Osteoblast (primary cell): ENCODE data around the gene AKR1E2. TPM values are rescaled to one million over a fixed set of nuclear protein-coding genes. Genes with fewer than 3 reads are reported as not detected.

ENCODE experiments used
- DNase-seq: peaks from one replicate; pipeline ENCODE4 v3.0.0; 2011; ENCODE audit warnings: low spot score, mixed read lengths; ENCODE audit not compliant: insufficient read length; ENCODE audit errors: missing footprints
- H2AFZ ChIP-seq: 2 replicates; pipeline ENCODE4 v1.6.0; 2011; ENCODE audit warnings: mild to moderate bottlenecking, low read length
- H3K27ac ChIP-seq: 2 replicates; pipeline ENCODE4 v1.5.1; 2011; ENCODE audit warnings: mild to moderate bottlenecking, low read depth, low read length, moderate library complexity
- H3K27me3 ChIP-seq: 2 replicates; pipeline ENCODE4 v1.6.0; 2012; ENCODE audit warnings: mild to moderate bottlenecking, control low read depth, inconsistent platforms, low read length, moderate library complexity; ENCODE audit not compliant: insufficient read depth
- H3K36me3 ChIP-seq: 2 replicates; pipeline ENCODE4 v1.5.1; 2011; ENCODE audit warnings: mild to moderate bottlenecking, low read length, control low read depth, moderate library complexity; ENCODE audit not compliant: insufficient read depth
- H3K4me1 ChIP-seq: 2 replicates; pipeline ENCODE4 v1.5.1; 2011; ENCODE audit warnings: mild to moderate bottlenecking, low read length, control low read depth, moderate library complexity; ENCODE audit not compliant: insufficient read depth
- H3K4me2 ChIP-seq: 2 replicates; pipeline ENCODE4 v1.6.0; 2011; ENCODE audit warnings: mild to moderate bottlenecking, low read length; ENCODE audit not compliant: insufficient read depth
- H3K4me3 ChIP-seq: fragments of 200-600 bp; sonication (generic); 3 replicates; pipeline ENCODE4 v1.5.1; 2012; ENCODE audit warnings: mild to moderate bottlenecking, low read length, inconsistent platforms; ENCODE audit not compliant: insufficient read depth
- H3K79me2 ChIP-seq: 2 replicates; pipeline ENCODE4 v1.6.0; 2012; ENCODE audit warnings: mild to moderate bottlenecking, low read length, control low read depth, inconsistent platforms; ENCODE audit not compliant: insufficient read depth
- H3K9me3 ChIP-seq: 2 replicates; pipeline ENCODE4 v1.5.1; 2011; ENCODE audit warnings: low read depth, low read length, control low read depth
- H4K20me1 ChIP-seq: 2 replicates; pipeline ENCODE4 v1.6.0; 2012; ENCODE audit warnings: mild to moderate bottlenecking, low read length, control low read depth; ENCODE audit not compliant: insufficient read depth
- CTCF ChIP-seq: IDR thresholded peaks from 2 replicates; pipeline ENCODE4 v1.5.1; 2011; ENCODE audit warnings: mild to moderate bottlenecking, low read depth, low read length, moderate library complexity; ENCODE audit errors: extremely low read depth
- total RNA-seq: library from RNA; depleted of rRNA; stranded (reverse); fragments of >200 nt; gene quantifications from 2 replicates; pipeline ENCODE4 v1.2.3, GENCODE V29; 2012

Gene AKR1E2
- total RNA-seq, 1 donor: 17.7 TPM

- Histone ChIP-seq H3K27me3 (no peaks in the 10 kb centered on the region), H3K79me2 (no peaks in the 10 kb centered on the region), H3K4me3 (no peak overlapping the region), H3K9me3 (no peaks in the 10 kb centered on the region), H4K20me1 (no peaks in the 10 kb centered on the region), H3K36me3 (no peaks in the 10 kb centered on the region), H3K4me1 (no peaks in the 10 kb centered on the region), H3K27ac (no peak overlapping the region), H3K4me2 (no peak overlapping the region), H2AFZ (no peak overlapping the region)
- no peak for DNase-seq
- TF ChIP-seq CTCF: no peak
Measured at GRCh38 chr10:4887501-4887900, 61.5 kb downstream of the AKR1E2 start.

DNA sequence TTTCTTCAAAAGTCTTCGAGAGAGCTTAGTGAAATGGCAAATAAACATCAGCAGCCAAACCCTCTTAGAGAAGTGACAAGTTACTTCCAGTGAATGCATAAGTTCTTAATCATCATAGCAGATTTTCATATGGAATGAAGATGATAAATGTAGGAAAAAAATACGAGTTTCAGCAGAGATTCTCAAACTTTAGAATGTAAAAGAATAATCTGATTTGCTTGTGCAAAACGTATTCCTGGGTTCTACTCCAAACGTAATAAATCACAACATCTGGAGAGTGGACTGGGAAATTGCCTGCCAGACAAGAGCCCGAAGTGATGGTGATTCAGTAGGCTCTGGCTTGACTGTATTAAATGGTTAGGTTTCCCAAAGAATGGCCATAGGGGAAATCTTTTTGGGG, 62.2 kb downstream of the AKR1E2 start:
- Histone ChIP-seq H3K79me2 (no peaks in the 10 kb centered on the region), H3K4me1 (no peaks in the 10 kb centered on the region), H3K36me3 (no peaks in the 10 kb centered on the region), H3K4me2 (no peak overlapping the region), H3K4me3 (no peak overlapping the region), H3K27ac (no peak overlapping the region), H2AFZ (no peak overlapping the region), H3K9me3 (no peaks in the 10 kb centered on the region), H3K27me3 (no peaks in the 10 kb centered on the region), H4K20me1 (no peaks in the 10 kb centered on the region)
- DNase-seq: no peak
- no peak for TF ChIP-seq CTCF

- no peak for TF ChIP-seq CTCF
- DNase-seq: no peak
- H3K27me3 ChIP-seq: no peaks in the 10 kb centered on the region
- H4K20me1 ChIP-seq: no peaks in the 10 kb centered on the region
- no peaks in the 10 kb centered on the region for H3K9me3 ChIP-seq
- no peaks in the 10 kb centered on the region for H3K4me1 ChIP-seq
- no peaks in the 10 kb centered on the region for H3K79me2 ChIP-seq
- no peak overlapping the region for H3K27ac ChIP-seq
- H3K4me2 ChIP-seq: no peak overlapping the region
- H3K36me3 ChIP-seq: no peaks in the 10 kb centered on the region
- no peak overlapping the region for H3K4me3 ChIP-seq
- H2AFZ ChIP-seq: no peak overlapping the region
Measured at GRCh38 chr10:4889959-4890358, 64.0 kb downstream of the AKR1E2 start.

- H3K36me3 ChIP-seq: no peaks in the 10 kb centered on the region
- no peaks in the 10 kb centered on the region for H3K79me2 ChIP-seq
- H3K27ac ChIP-seq: no peak overlapping the region
- H3K4me3 ChIP-seq: no peak overlapping the region
- TF ChIP-seq CTCF: no peak
- no peaks in the 10 kb centered on the region for H3K4me1 ChIP-seq
- no peak overlapping the region for H2AFZ ChIP-seq
- no peak for DNase-seq
- H4K20me1 ChIP-seq: no peaks in the 10 kb centered on the region
- H3K27me3 ChIP-seq: no peaks in the 10 kb centered on the region
- H3K4me2 ChIP-seq: no peak overlapping the region
- no peaks in the 10 kb centered on the region for H3K9me3 ChIP-seq
Measured at GRCh38 chr10:4892681-4893080, 66.7 kb downstream of the AKR1E2 start.
